ENCODE results near the gene ODF4.

DNA sequence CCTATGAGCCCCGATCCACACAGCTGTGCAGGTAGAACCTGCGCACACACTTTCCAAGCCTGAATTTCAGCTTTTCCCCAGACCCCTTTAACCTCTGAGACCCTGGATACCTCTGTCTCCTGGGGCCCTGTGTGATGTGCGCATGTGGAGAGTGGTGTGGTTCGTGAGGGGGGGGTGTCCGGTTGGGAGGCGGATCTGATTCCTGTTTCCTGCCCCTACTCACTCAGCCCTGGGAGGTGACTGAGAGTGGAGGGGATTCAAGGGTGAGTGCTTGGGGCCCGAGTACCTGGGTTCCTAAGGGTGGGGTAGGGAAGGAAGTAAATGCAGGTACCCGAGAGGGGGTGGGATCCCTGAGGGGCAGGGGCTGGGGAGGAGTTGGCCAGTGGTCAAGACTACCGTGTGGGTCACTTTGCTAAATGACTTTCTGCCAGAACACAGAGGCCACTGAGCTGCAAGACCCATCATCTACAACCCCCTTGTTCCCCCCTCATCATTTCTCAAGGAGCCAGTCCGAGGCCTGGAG lies 29.0 kb upstream of the ODF4 start:
- TF ChIP-seq EZH2phosphoT487 (IDR thresholded peaks at IDR 0.05; ENCODE audit: low read depth) (no peak), CTCF (IDR thresholded peaks at IDR 0.05; ENCODE audit: low read depth, low read length) (no peak)
